GM23248 (cell line): Measurements from ENCODE around the gene SLC4A4.

Experiments used
- EZH2 ChIP-seq: fragments of 200-600 bp; sonication (generic); IDR thresholded peaks from 2 replicates; pipeline ENCODE4 v1.6.1; 2018; ENCODE audit warnings: antibody characterized with exemption, mild to moderate bottlenecking; ENCODE audit not compliant: insufficient read depth, poor library complexity, severe bottlenecking
- EZH2phosphoT487 ChIP-seq: fragments of 200-600 bp; sonication (generic); IDR thresholded peaks from 2 replicates; pipeline ENCODE4 v1.6.1; 2018; ENCODE audit warnings: antibody characterized with exemption, moderate library complexity, mild to moderate bottlenecking, low read depth; ENCODE audit not compliant: insufficient read depth

- no peak for TF ChIP-seq EZH2
- no peak for TF ChIP-seq EZH2phosphoT487
These were observed 134.9 kb downstream of the SLC4A4 start for GRCh38 chr4:71473541-71474240.
